BLaER1 treated with 17β-estradiol and CSF1 and Interleukin-3, amounts not matched to agents 10 nM and 100 nM (cell line): ENCODE data around the gene PRRT4.

Experiments used
- H3K27ac ChIP-seq, 11 experiments: shearing (Covaris generic); formaldehyde crosslinking; 2 replicates each; pipeline ENCODE4 v1.8.1; 2022
- H3K27me3 ChIP-seq, 11 experiments: shearing (Covaris generic); formaldehyde crosslinking; 2 replicates each; pipeline ENCODE4 v1.8.1; 2022
- H3K36me3 ChIP-seq, 11 experiments: shearing (Covaris generic); formaldehyde crosslinking; 2 replicates each; pipeline ENCODE4 v1.8.1; 2022
- H3K4me1 ChIP-seq, 10 experiments: shearing (Covaris generic); formaldehyde crosslinking; 2 replicates each; pipeline ENCODE4 v1.8.1; 2022
- H3K4me2 ChIP-seq, 11 experiments: shearing (Covaris generic); formaldehyde crosslinking; 2 replicates each; pipeline ENCODE4 v1.8.1; 2022
- H3K4me3 ChIP-seq, 10 experiments: shearing (Covaris generic); formaldehyde crosslinking; 2 replicates each; pipeline ENCODE4 v1.8.1; 2022
- H3K9ac ChIP-seq, 11 experiments: shearing (Covaris generic); formaldehyde crosslinking; 2 replicates each; pipeline ENCODE4 v1.8.1; 2022
- H3K9me3 ChIP-seq, 11 experiments: shearing (Covaris generic); formaldehyde crosslinking; replicated peaks in 1 of 11; 2 replicates each; pipeline ENCODE4 v1.8.1; 2022
- H4K20me1 ChIP-seq, 11 experiments: shearing (Covaris generic); formaldehyde crosslinking; 2 replicates each; pipeline ENCODE4 v1.8.1; 2022
- Cebpa-rat ChIP-seq, 11 experiments: shearing (Covaris generic); IDR thresholded peaks; 2 replicates each; pipeline ENCODE4 v1.8.1; 2022

Gene PRRT4

GRCh38 chr7:128399991-128400390 lies 38.5 kb upstream of the PRRT4 start:
- Histone ChIP-seq H3K9ac (no peak overlapping the region), H3K27ac (no peak overlapping the region), H3K9me3 (no peaks in the 10 kb centered on the region), H4K20me1 (peaks cover 55 to 98% (median 81%) of the 10 kb centered on the region in 11 experiments), H3K27me3 (no peaks in the 10 kb centered on the region), H3K36me3 (peaks cover 80 to 94% (median 87%) of the 10 kb centered on the region in 11 experiments), H3K4me1 (peaks cover 20 to 35% (median 24%) of the 10 kb centered on the region in 10 experiments), H3K4me3 (no peak overlapping the region), H3K4me2 (no peak overlapping the region)
- no peak for TF ChIP-seq Cebpa-rat (IDR thresholded peaks at IDR 0.05)

- Histone ChIP-seq H3K27ac (no peak overlapping the region), H3K4me3 (no peak overlapping the region), H3K4me2 (no peak overlapping the region), H3K4me1 (peaks cover 8 to 23% (median 12%) of the 10 kb centered on the region in 10 experiments), H3K27me3 (no peaks in the 10 kb centered on the region), H3K9me3 (no peaks in the 10 kb centered on the region), H3K36me3 (peaks cover 92 to 100% (median 99%) of the 10 kb centered on the region in 11 experiments), H3K9ac (no peak overlapping the region), H4K20me1 (peaks cover 46 to 98% (median 72%) of the 10 kb centered on the region in 11 experiments)
- no peak for TF ChIP-seq Cebpa-rat (IDR thresholded peaks at IDR 0.05)
Observed at GRCh38 chr7:128398841-128399135, 37.3 kb upstream of the PRRT4 start.

DNA sequence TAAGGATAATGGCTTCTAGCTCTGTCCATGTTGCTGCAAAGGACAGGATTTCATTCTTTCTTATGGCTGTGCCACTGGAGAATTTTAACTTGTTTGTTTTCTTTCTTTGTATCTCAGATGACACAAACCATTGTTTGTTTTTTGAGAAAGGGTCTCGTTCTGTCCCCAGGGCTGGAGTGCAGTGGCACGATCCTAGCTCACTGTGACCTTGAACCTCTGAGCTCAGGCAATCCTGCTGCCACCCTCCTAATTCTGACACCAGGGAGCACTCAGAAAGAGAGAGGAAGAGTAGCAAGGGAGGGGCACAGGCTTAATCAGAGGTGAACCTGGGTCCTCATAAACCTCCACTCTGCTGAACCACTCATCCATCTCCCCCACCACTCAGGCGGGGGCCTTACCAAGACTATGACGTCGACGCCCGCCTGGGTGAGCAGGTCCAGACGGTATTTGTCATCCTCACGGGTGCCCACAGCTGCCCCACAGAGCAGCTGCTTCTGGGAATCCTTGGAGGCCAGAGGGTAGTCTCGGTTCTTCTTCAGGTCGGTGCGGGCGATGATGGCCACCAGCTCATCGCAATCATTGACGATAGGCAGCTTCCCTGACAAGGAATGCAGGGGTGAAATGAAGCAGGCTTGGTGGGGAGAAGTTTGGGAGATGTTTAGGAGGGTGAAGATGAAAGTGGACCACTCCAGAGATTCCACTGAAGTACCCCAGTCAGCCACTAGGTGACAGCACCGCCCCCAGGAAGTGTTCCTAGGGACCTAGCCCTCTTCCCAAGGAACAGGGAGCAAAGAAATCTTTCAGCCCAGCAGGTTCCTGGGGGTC lies 36.7 kb upstream of the PRRT4 start:
- no peak overlapping the region for H3K4me3 ChIP-seq
- peaks cover 42 to 97% (median 68%) of the 10 kb centered on the region in 11 experiments; a peak in 21 of 22 replicates for H4K20me1 ChIP-seq
- peaks cover 3 to 18% (median 7%) of the 10 kb centered on the region in 10 experiments; a peak in 19 of 20 replicates for H3K4me1 ChIP-seq
- H3K36me3 ChIP-seq, result peaks cover 91 to 99% (median 97%) of the 10 kb centered on the region in 11 experiments
- no peaks in the 10 kb centered on the region for H3K27me3 ChIP-seq
- no peak for TF ChIP-seq Cebpa-rat (IDR thresholded peaks at IDR 0.05)
- no peak overlapping the region for H3K9ac ChIP-seq
- no peak overlapping the region for H3K27ac ChIP-seq
- H3K4me2 ChIP-seq, result no peak overlapping the region
- no peaks in the 10 kb centered on the region for H3K9me3 ChIP-seq

DNA sequence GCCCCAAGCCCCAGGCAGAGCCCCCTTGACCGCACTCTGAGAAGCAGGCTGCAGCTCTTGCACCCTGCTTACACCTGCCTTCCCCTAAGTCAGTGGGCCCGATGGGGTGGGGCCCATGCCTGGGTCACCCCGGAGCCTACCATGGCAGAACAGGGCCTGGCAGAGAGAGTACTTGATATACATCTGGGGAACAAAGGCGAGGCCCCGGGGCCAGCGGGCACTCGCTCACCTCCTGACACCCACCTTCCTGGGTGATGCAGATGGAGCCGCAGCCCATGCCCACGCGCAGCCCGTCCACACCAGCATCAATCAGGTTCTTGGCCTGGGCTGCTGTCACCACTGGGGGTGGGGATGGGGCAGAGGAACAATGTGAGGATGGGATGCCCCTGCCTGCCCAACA lies 34.9 kb upstream of the PRRT4 start:
- Histone ChIP-seq H3K27me3 (no peaks in the 10 kb centered on the region), H3K27ac (no peak overlapping the region), H3K4me3 (no peak overlapping the region), H3K9me3 (no peaks in the 10 kb centered on the region), H3K4me1 (peaks cover 0 to 10% (median 4%) of the 10 kb centered on the region in 10 experiments; a peak in 12 of 20 replicates), H3K4me2 (no peak overlapping the region), H4K20me1 (peaks cover 23 to 97% (median 65%) of the 10 kb centered on the region in 11 experiments; a peak in 21 of 22 replicates), H3K9ac (no peak overlapping the region), H3K36me3 (peaks cover 96 to 99% (median 98%) of the 10 kb centered on the region in 11 experiments)
- TF ChIP-seq Cebpa-rat (IDR thresholded peaks at IDR 0.05), result no peak

DNA sequence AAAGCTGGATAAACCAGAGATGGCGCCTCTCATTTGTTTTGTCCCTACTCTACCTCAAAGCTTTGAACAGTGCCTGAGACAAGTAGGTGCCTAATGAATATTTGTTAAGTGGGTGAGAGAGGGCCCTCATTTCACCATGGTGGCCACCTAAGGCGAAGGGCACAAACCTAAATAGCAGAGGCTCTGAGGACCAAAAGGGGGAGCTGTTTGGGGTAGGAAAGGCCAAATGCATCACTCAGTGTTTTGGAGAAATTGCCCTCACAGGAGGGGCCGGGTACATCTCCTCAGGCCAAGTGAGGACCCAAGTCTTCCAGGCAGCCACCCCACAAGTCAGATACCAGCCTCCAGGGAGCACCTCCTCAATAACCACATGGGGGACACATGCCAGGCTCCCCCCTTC lies 34.3 kb upstream of the PRRT4 start:
- Histone ChIP-seq H3K36me3 (peaks cover 90 to 97% (median 94%) of the 10 kb centered on the region in 11 experiments), H3K4me1 (peaks cover 0 to 16% (median 10%) of the 10 kb centered on the region in 10 experiments; a peak in 12 of 20 replicates), H3K27ac (no peak overlapping the region), H3K9me3 (no peaks in the 10 kb centered on the region), H3K4me3 (no peak overlapping the region), H3K27me3 (no peaks in the 10 kb centered on the region), H3K4me2 (no peak overlapping the region), H3K9ac (no peak overlapping the region), H4K20me1 (peaks cover 17 to 97% (median 65%) of the 10 kb centered on the region in 11 experiments; a peak in 21 of 22 replicates)
- no peak for TF ChIP-seq Cebpa-rat (IDR thresholded peaks at IDR 0.05)

- Histone ChIP-seq H3K4me3 (no peak overlapping the region), H3K36me3 (peaks cover 82 to 89% (median 87%) of the 10 kb centered on the region in 11 experiments)
- TF ChIP-seq Cebpa-rat (IDR thresholded peaks at IDR 0.05), result no peak
Observed at GRCh38 chr7:128394904-128395496, 33.5 kb upstream of the PRRT4 start.

DNA sequence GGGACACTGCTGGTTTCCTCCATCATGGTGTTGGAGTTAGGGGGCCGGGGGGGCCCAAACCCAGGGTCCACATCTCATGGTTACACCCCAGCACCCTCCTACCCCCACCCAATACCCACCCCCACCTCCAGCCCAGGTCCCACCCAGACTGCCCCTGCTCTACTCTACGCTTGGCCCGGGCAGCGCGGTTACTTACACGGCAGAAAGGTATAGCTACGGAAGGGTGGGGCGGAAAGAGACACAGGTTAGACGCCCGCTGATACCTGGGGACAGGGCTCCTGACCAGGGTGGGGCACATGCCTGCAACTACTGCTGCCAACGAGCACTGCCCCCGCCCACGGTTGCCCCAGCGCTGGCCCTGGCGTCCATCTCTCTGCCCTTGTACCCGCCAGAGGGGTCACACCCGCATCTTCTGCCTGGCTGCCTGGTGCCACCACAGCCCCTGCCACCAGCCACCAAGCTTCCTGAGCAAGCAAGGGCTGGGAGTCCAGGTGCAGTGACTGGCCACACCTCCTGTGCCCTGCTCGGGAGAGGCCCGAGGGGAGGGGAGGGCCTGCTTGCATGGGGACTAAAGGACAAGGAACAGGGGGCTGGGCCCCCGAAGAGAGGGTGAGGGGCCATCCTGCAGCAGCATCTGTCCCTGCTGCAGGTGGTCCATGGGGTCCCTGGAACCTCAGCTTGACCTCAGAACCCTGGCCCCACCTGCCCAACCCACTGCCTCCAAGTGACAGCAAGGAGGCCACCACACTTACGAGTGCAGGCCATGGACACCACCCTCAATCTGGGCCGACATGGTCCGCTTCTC lies 32.2 kb upstream of the PRRT4 start:
- H3K9ac ChIP-seq, result no peak overlapping the region
- no peak overlapping the region for H3K4me2 ChIP-seq
- H3K27me3 ChIP-seq, result no peaks in the 10 kb centered on the region
- H3K27ac ChIP-seq, result no peak overlapping the region
- peaks cover 11 to 92% (median 52%) of the 10 kb centered on the region in 11 experiments; a peak in 20 of 22 replicates for H4K20me1 ChIP-seq
- H3K9me3 ChIP-seq, result no peaks in the 10 kb centered on the region
- H3K36me3 ChIP-seq, result peaks cover 69 to 76% (median 74%) of the 10 kb centered on the region in 11 experiments
- H3K4me3 ChIP-seq, result no peak overlapping the region
- peaks cover 0 to 31% (median 22%) of the 10 kb centered on the region in 10 experiments; a peak in 16 of 20 replicates for H3K4me1 ChIP-seq
- TF ChIP-seq Cebpa-rat (IDR thresholded peaks at IDR 0.05), result no peak

More at GRCh38 chr7:128394904-128395496, 33.5 kb upstream of the PRRT4 start:
- Histone ChIP-seq H3K27me3 (no peaks in the 10 kb centered on the region), H3K27ac (no peak overlapping the region), H3K4me1 (peaks cover 0 to 20% (median 13%) of the 10 kb centered on the region in 10 experiments; a peak in 15 of 20 replicates), H3K4me2 (no peak overlapping the region), H3K9me3 (no peaks in the 10 kb centered on the region), H3K9ac (no peak overlapping the region), H4K20me1 (peaks cover 13 to 97% (median 60%) of the 10 kb centered on the region in 11 experiments; a peak in 20 of 22 replicates)

GRCh38 chr7:128392446-128393327 lies 31.2 kb upstream of the PRRT4 start:
- Histone ChIP-seq H3K4me2 (no peak overlapping the region), H3K9ac (no peak overlapping the region), H3K9me3 (no peaks in the 10 kb centered on the region), H3K4me1 (peaks cover 0 to 39% (median 30%) of the 10 kb centered on the region in 10 experiments; a peak in 16 of 20 replicates), H3K27ac (no peak overlapping the region; a peak in 2 of 22 replicates), H3K4me3 (no peak overlapping the region), H3K36me3 (peaks cover 59 to 66% (median 64%) of the 10 kb centered on the region in 11 experiments), H4K20me1 (peaks cover 4 to 90% (median 42%) of the 10 kb centered on the region in 11 experiments; a peak in 17 of 22 replicates), H3K27me3 (no peaks in the 10 kb centered on the region)
- TF ChIP-seq Cebpa-rat (IDR thresholded peaks at IDR 0.05), result no peak
